ENCODE results near the gene CDH13.

CDH13 gene

GRCh38 chr16:82751020-82751419 lies 124.3 kb downstream of the CDH13 start:
- no peak for TF ChIP-seq CTCF (IDR thresholded peaks at IDR 0.05; ENCODE audit: insufficient read depth, low read length, poor library complexity, severe bottlenecking)
- H3K36me3 ChIP-seq (ENCODE audit: control insufficient read depth, insufficient read depth, low read length): no peaks in the 10 kb centered on the region
- no peak overlapping the region for H3K4me3 ChIP-seq (replicated peaks; ENCODE audit: low read depth, low read length)
- DNase-seq (ENCODE audit: extremely low read depth, insufficient read length): no peak
- H3K27me3 ChIP-seq (replicated peaks; ENCODE audit: control insufficient read depth, insufficient read depth, low read length): no peaks in the 10 kb centered on the region; the same call in 1 of the 2 replicates

- Histone ChIP-seq H3K36me3 (ENCODE audit: control insufficient read depth, insufficient read depth, low read length) (no peaks in the 10 kb centered on the region), H3K27me3 (replicated peaks; ENCODE audit: control insufficient read depth, insufficient read depth, low read length) (no peaks in the 10 kb centered on the region; the same call in 1 of the 2 replicates), H3K4me3 (replicated peaks; ENCODE audit: low read depth, low read length) (no peak overlapping the region)
- no peak for TF ChIP-seq CTCF (IDR thresholded peaks at IDR 0.05; ENCODE audit: insufficient read depth, low read length, poor library complexity, severe bottlenecking)
- DNase-seq (ENCODE audit: extremely low read depth, insufficient read length): no peak
These were observed 125.4 kb downstream of the CDH13 start for GRCh38 chr16:82752172-82752571.

GRCh38 chr16:82753821-82754220 lies 127.1 kb downstream of the CDH13 start:
- Histone ChIP-seq H3K27me3 (replicated peaks; ENCODE audit: control insufficient read depth, insufficient read depth, low read length) (no peaks in the 10 kb centered on the region), H3K36me3 (ENCODE audit: control insufficient read depth, insufficient read depth, low read length) (no peaks in the 10 kb centered on the region), H3K4me3 (replicated peaks; ENCODE audit: low read depth, low read length) (no peak overlapping the region)
- no peak for DNase-seq (ENCODE audit: extremely low read depth, insufficient read length)
- TF ChIP-seq CTCF (IDR thresholded peaks at IDR 0.05; ENCODE audit: insufficient read depth, low read length, poor library complexity, severe bottlenecking): no peak

- TF ChIP-seq CTCF (IDR thresholded peaks at IDR 0.05; ENCODE audit: insufficient read depth, low read length, poor library complexity, severe bottlenecking): no peak
- Histone ChIP-seq H3K27me3 (replicated peaks; ENCODE audit: control insufficient read depth, insufficient read depth, low read length) (no peaks in the 10 kb centered on the region), H3K4me3 (replicated peaks; ENCODE audit: low read depth, low read length) (no peak overlapping the region), H3K36me3 (ENCODE audit: control insufficient read depth, insufficient read depth, low read length) (no peaks in the 10 kb centered on the region)
- DNase-seq (ENCODE audit: extremely low read depth, insufficient read length): no peak
These were observed 128.1 kb downstream of the CDH13 start for GRCh38 chr16:82754716-82755513.

- Histone ChIP-seq H3K27me3 (replicated peaks; ENCODE audit: control insufficient read depth, insufficient read depth, low read length) (no peaks in the 10 kb centered on the region), H3K36me3 (ENCODE audit: control insufficient read depth, insufficient read depth, low read length) (no peaks in the 10 kb centered on the region), H3K4me3 (replicated peaks; ENCODE audit: low read depth, low read length) (no peak overlapping the region)
- DNase-seq (ENCODE audit: extremely low read depth, insufficient read length): no peak
- TF ChIP-seq CTCF (IDR thresholded peaks at IDR 0.05; ENCODE audit: insufficient read depth, low read length, poor library complexity, severe bottlenecking): peak; percentile 21
These were observed 129.0 kb downstream of the CDH13 start for GRCh38 chr16:82755570-82756282.
